SU-DHL-6 (cell line): ENCODE measurements around the gene A3GALT2.

ENCODE experiments used
- H2AFZ ChIP-seq: fragments of 200-600 bp; sonication (generic); 2 replicates; pipeline ENCODE4 v1.6.1; 2014; ENCODE audit warnings: low read depth, mild to moderate bottlenecking, moderate library complexity, mixed read lengths, antibody characterized with exemption, low read length; ENCODE audit not compliant: severe bottlenecking
- H3F3A ChIP-seq: fragments of 200-600 bp; shearing (Covaris generic); 2 replicates; pipeline ENCODE4 v1.6.0; 2016; ENCODE audit warnings: antibody characterized with exemption, mild to moderate bottlenecking; ENCODE audit not compliant: insufficient read depth
- H3K27ac ChIP-seq: fragments of 200-600 bp; sonication (generic); 2 replicates; pipeline ENCODE4 v1.5.1; 2016; ENCODE audit warnings: low read depth, mild to moderate bottlenecking, low read length, moderate library complexity, mixed read lengths
- H3K27me3 ChIP-seq: fragments of 200-600 bp; sonication (generic), shearing (Covaris generic); 2 replicates; pipeline ENCODE4 v1.6.0; 2014; ENCODE audit warnings: mild to moderate bottlenecking, low read length
- H3K36me3 ChIP-seq: fragments of 200-600 bp; sonication (generic); 2 replicates; pipeline ENCODE4 v1.6.1; 2014; ENCODE audit warnings: mild to moderate bottlenecking, low read length, mixed read lengths
- H3K4me2 ChIP-seq: fragments of 300-600, 200-600 bp; shearing (Covaris generic), sonication (generic); 2 replicates; pipeline ENCODE4 v1.6.0; 2014; ENCODE audit warnings: low read length, low read depth, mild to moderate bottlenecking; ENCODE audit not compliant: poor library complexity, severe bottlenecking
- H3K4me3 ChIP-seq: fragments of 200-600 bp; sonication (generic); 2 replicates; pipeline ENCODE4 v1.5.1; 2014; ENCODE audit warnings: antibody characterized with exemption, low read length, mild to moderate bottlenecking, mixed read lengths; ENCODE audit not compliant: insufficient read depth, poor library complexity, severe bottlenecking
- H3K79me2 ChIP-seq: fragments of 200-600 bp; sonication (generic); 2 replicates; pipeline ENCODE4 v1.6.1; 2014; ENCODE audit warnings: mild to moderate bottlenecking, low read length, moderate library complexity; ENCODE audit not compliant: insufficient read depth
- H3K9ac ChIP-seq: fragments of 200-600 bp; sonication (generic); 2 replicates; pipeline ENCODE4 v1.7.0; 2014; ENCODE audit warnings: mild to moderate bottlenecking, low read length
- H3K9me2 ChIP-seq: fragments of 200-600 bp; sonication (generic); replicated peaks from 2 replicates; pipeline ENCODE4 v1.6.1; 2014; ENCODE audit warnings: low read length; ENCODE audit not compliant: insufficient read depth
- H3K9me3 ChIP-seq: fragments of 200-600 bp; sonication (generic); 2 replicates; pipeline ENCODE4 v1.6.1; 2014; ENCODE audit warnings: low read length, mixed read lengths; ENCODE audit not compliant: insufficient read depth
- H4K20me1 ChIP-seq: fragments of 200-600 bp; sonication (generic); 2 replicates; pipeline ENCODE4 v1.6.1; 2014; ENCODE audit warnings: low read depth, mild to moderate bottlenecking, antibody characterized with exemption, low read length, moderate library complexity, mixed read lengths
- CTCF ChIP-seq: fragments of 200-600 bp; sonication (generic); IDR thresholded peaks from one replicate; pipeline ENCODE4 v1.5.1; 2017; ENCODE audit warnings: antibody characterized with exemption, mild to moderate bottlenecking, low read length, moderate library complexity; ENCODE audit not compliant: insufficient read depth, poor library complexity, severe bottlenecking
- EZH2phosphoT487 ChIP-seq: fragments of 200-600 bp; sonication (generic), shearing (Covaris generic); conservative IDR thresholded peaks from 2 replicates; pipeline ENCODE4 v1.6.1; 2018; ENCODE audit warnings: mild to moderate bottlenecking, antibody characterized with exemption, low read length, moderate library complexity, mixed read lengths

Gene A3GALT2

GRCh38 chr1:33317354-33317753, 3.5 kb downstream of the A3GALT2 start:
- no peaks in the 10 kb centered on the region for H4K20me1 ChIP-seq
- TF ChIP-seq CTCF = no peak
- no peak for TF ChIP-seq EZH2phosphoT487
- H3K9me3 ChIP-seq = no peaks in the 10 kb centered on the region
- no peaks in the 10 kb centered on the region for H3K36me3 ChIP-seq
- no peak overlapping the region for H3K4me2 ChIP-seq
- H2AFZ ChIP-seq = no peak overlapping the region
- no peaks in the 10 kb centered on the region for H3K9me2 ChIP-seq
- H3K79me2 ChIP-seq = no peaks in the 10 kb centered on the region
- H3K9ac ChIP-seq = no peak overlapping the region
- H3F3A ChIP-seq = no peaks in the 10 kb centered on the region
- H3K27me3 ChIP-seq = no peaks in the 10 kb centered on the region
- H3K4me3 ChIP-seq = no peak overlapping the region
- H3K27ac ChIP-seq = no peak overlapping the region

- no peaks in the 10 kb centered on the region for H3F3A ChIP-seq
- H3K79me2 ChIP-seq = no peaks in the 10 kb centered on the region
- H3K36me3 ChIP-seq = no peaks in the 10 kb centered on the region
- H3K4me2 ChIP-seq = no peak overlapping the region
- H3K27ac ChIP-seq = no peak overlapping the region
- TF ChIP-seq EZH2phosphoT487 (no peak), CTCF (no peak)
- no peaks in the 10 kb centered on the region for H3K9me3 ChIP-seq
- H3K27me3 ChIP-seq = no peaks in the 10 kb centered on the region
- no peak overlapping the region for H3K9ac ChIP-seq
- H2AFZ ChIP-seq = no peak overlapping the region
- H3K9me2 ChIP-seq = no peaks in the 10 kb centered on the region
- H4K20me1 ChIP-seq = no peaks in the 10 kb centered on the region
- no peak overlapping the region for H3K4me3 ChIP-seq
Measured at GRCh38 chr1:33316601-33317000, 4.3 kb downstream of the A3GALT2 start.

- Histone ChIP-seq H3K36me3 (no peaks in the 10 kb centered on the region), H3K27me3 (no peaks in the 10 kb centered on the region), H3K4me2 (no peak overlapping the region), H3K9ac (no peak overlapping the region), H3K9me2 (no peaks in the 10 kb centered on the region), H3K79me2 (no peaks in the 10 kb centered on the region), H3F3A (no peaks in the 10 kb centered on the region), H4K20me1 (no peaks in the 10 kb centered on the region), H3K27ac (no peak overlapping the region), H2AFZ (no peak overlapping the region), H3K9me3 (no peaks in the 10 kb centered on the region), H3K4me3 (no peak overlapping the region)
- no peak for TF ChIP-seq EZH2phosphoT487
- TF ChIP-seq CTCF = no peak
Measured at GRCh38 chr1:33314416-33314815, 6.5 kb downstream of the A3GALT2 start.

- H3K27me3 ChIP-seq = no peaks in the 10 kb centered on the region
- H3K9me3 ChIP-seq = no peaks in the 10 kb centered on the region
- no peak overlapping the region for H3K9ac ChIP-seq
- no peaks in the 10 kb centered on the region for H4K20me1 ChIP-seq
- H3K4me2 ChIP-seq = no peak overlapping the region
- no peak overlapping the region for H2AFZ ChIP-seq
- TF ChIP-seq CTCF (no peak), EZH2phosphoT487 (no peak)
- H3K27ac ChIP-seq = no peak overlapping the region
- H3K36me3 ChIP-seq = no peaks in the 10 kb centered on the region
- no peaks in the 10 kb centered on the region for H3F3A ChIP-seq
- H3K4me3 ChIP-seq = no peak overlapping the region
- H3K9me2 ChIP-seq = no peaks in the 10 kb centered on the region
- H3K79me2 ChIP-seq = no peaks in the 10 kb centered on the region
Measured at GRCh38 chr1:33312413-33312749, 8.5 kb downstream of the A3GALT2 start.
